PC-9 (cell line): Measurements from ENCODE around the gene ANO1.

ENCODE experiments used
- CTCF ChIP-seq: fragments of 200-600 bp; sonication (generic); conservative IDR thresholded peaks from 2 replicates; pipeline ENCODE4 v1.6.1; 2017; ENCODE audit warnings: mixed run types, antibody characterized with exemption, mild to moderate bottlenecking, moderate library complexity
- EZH2 ChIP-seq: fragments of 200-600 bp; sonication (generic); IDR thresholded peaks from 2 replicates; pipeline ENCODE4 v1.8.0; 2017; ENCODE audit warnings: antibody characterized with exemption, low read depth

DNA sequence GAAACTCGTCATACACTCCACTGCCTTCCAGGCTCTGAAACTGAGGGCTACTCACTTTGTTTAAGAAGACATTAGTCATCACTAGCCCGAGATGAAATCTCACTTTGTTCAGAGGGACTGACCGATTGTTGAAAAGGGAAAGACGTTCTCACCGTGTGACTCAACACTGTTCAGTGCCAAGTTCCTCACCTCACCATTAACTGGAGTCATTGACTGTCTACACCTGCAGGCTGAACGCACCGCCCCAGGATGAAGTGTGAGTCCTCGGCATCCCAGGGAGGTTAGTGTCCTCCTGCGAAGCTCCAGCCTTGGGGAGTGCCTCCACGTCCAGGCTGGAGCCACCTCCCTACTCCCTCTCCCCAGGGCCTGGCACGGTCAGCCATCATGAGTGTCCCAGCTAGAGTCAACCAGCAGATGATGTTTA is 155.4 kb downstream of the ANO1 start:
- TF ChIP-seq CTCF (no peak), EZH2 (no peak)
